Mesendoderm (in vitro differentiated cells): ENCODE results near the gene GALNT17.
A peak's percentile ranks its signal among the peaks of the same experiment; 100 is the strongest.

Source experiments
- DNase-seq: peaks from one replicate; pipeline ENCODE4 v3.0.0; 2013
- H2AK5ac ChIP-seq: 2 replicates; pipeline ENCODE4 v1.6.1; 2013; ENCODE audit warnings: low read length, inconsistent platforms
- H2BK120ac ChIP-seq: 2 replicates; pipeline ENCODE4 v1.6.1; 2013; ENCODE audit warnings: low read depth, mild to moderate bottlenecking, low read length, moderate library complexity, mixed read lengths
- H2BK15ac ChIP-seq: replicated peaks from 2 replicates; pipeline ENCODE4 v1.6.1; 2013; ENCODE audit warnings: low read depth, mild to moderate bottlenecking, moderate library complexity
- H2BK5ac ChIP-seq: 2 replicates; pipeline ENCODE4 v1.6.1; 2013; ENCODE audit warnings: low read length, inconsistent platforms
- H3K18ac ChIP-seq: 2 replicates; pipeline ENCODE4 v1.6.1; 2013; ENCODE audit warnings: mild to moderate bottlenecking, low read length, mixed read lengths
- H3K23ac ChIP-seq: one replicate; pipeline ENCODE4 v1.6.1; 2013; ENCODE audit warnings: low read length
- H3K27ac ChIP-seq: 2 replicates; pipeline ENCODE4 v1.5.1; 2013; ENCODE audit warnings: low read depth, mild to moderate bottlenecking, inconsistent platforms, low read length, moderate library complexity
- H3K27me3 ChIP-seq: 2 replicates; pipeline ENCODE4 v1.6.1; 2013; ENCODE audit warnings: low read length, control low read depth, mild to moderate bottlenecking, inconsistent platforms; ENCODE audit not compliant: insufficient read depth, poor library complexity
- H3K36me3 ChIP-seq: 2 replicates; pipeline ENCODE4 v1.6.1; 2013; ENCODE audit warnings: low read length, inconsistent platforms; ENCODE audit not compliant: control insufficient read depth, insufficient read depth
- H3K4ac ChIP-seq: one replicate; pipeline ENCODE4 v1.6.1; 2013; ENCODE audit warnings: low read depth, mild to moderate bottlenecking, low read length, moderate library complexity
- H3K4me1 ChIP-seq: 2 replicates; pipeline ENCODE4 v1.6.1; 2013; ENCODE audit warnings: low read depth, low read length, inconsistent platforms; ENCODE audit not compliant: control insufficient read depth
- H3K4me2 ChIP-seq: 2 replicates; pipeline ENCODE4 v1.6.1; 2013; ENCODE audit warnings: low read length
- H3K4me3 ChIP-seq: 2 replicates; pipeline ENCODE4 v1.5.1; 2013; ENCODE audit warnings: mild to moderate bottlenecking, low read length
- H3K56ac ChIP-seq: one replicate; pipeline ENCODE4 v1.6.1; 2013; ENCODE audit warnings: low read length
- H3K79me1 ChIP-seq: 2 replicates; pipeline ENCODE4 v1.6.1; 2013; ENCODE audit warnings: low read length, inconsistent platforms
- H3K79me2 ChIP-seq: 2 replicates; pipeline ENCODE4 v1.6.1; 2013; ENCODE audit warnings: mild to moderate bottlenecking, low read length; ENCODE audit not compliant: control insufficient read depth, insufficient read depth
- H3K9ac ChIP-seq: 2 replicates; pipeline ENCODE4 v1.6.1; 2013; ENCODE audit warnings: low read length, inconsistent platforms
- H4K5ac ChIP-seq: one replicate; pipeline ENCODE4 v1.6.1; 2013; ENCODE audit warnings: low read length
- H4K8ac ChIP-seq: one replicate; pipeline ENCODE4 v1.6.1; 2013; ENCODE audit warnings: low read depth, mild to moderate bottlenecking, control low read depth, low read length, moderate library complexity
- WGBS: extraction: QIAGEN DNeasy Blood & Tissue Kit; methylation state at CpG from one replicate; pipeline ENCODE4 v1.1.7; 2013; ENCODE audit warnings: low lambda C conversion rate, missing lambda C conversion rate; ENCODE audit not compliant: insufficient coverage; ENCODE audit errors: extremely low coverage; 5-methylcytosine and 5-hydroxymethylcytosine counted together

Gene GALNT17

GRCh38 chr7:71350680-71351079, 218.7 kb downstream of the GALNT17 start:
- Histone ChIP-seq H3K4ac (no peak overlapping the region), H3K23ac (no peak overlapping the region), H4K8ac (no peak overlapping the region), H3K36me3 (no peaks in the 10 kb centered on the region), H3K4me1 (peaks cover 2% of the 10 kb centered on the region), H2AK5ac (no peak overlapping the region), H3K79me2 (peaks cover 4% of the 10 kb centered on the region), H3K27me3 (no peaks in the 10 kb centered on the region), H3K4me3 (no peak overlapping the region), H4K5ac (no peak overlapping the region), H3K4me2 (no peak overlapping the region), H3K79me1 (peaks cover 8% of the 10 kb centered on the region), H3K9ac (no peak overlapping the region), H2BK5ac (no peak overlapping the region), H2BK15ac (no peak overlapping the region), H2BK120ac (no peak overlapping the region), H3K18ac (no peak overlapping the region), H3K56ac (no peak overlapping the region), H3K27ac (no peak overlapping the region)
- no peak for DNase-seq
- no CpG with 5 or more reads among the region's 2 CpGs for WGBS

GRCh38 chr7:71354716-71355115, 222.8 kb downstream of the GALNT17 start:
- Histone ChIP-seq H2BK15ac (no peak overlapping the region), H3K79me1 (peaks cover 7% of the 10 kb centered on the region), H4K8ac (no peak overlapping the region), H3K23ac (no peak overlapping the region), H3K18ac (no peak overlapping the region), H2AK5ac (no peak overlapping the region), H3K79me2 (peaks cover 5% of the 10 kb centered on the region), H3K56ac (no peak overlapping the region), H3K4me3 (no peak overlapping the region), H3K4ac (no peak overlapping the region), H4K5ac (no peak overlapping the region), H3K27me3 (no peaks in the 10 kb centered on the region), H3K27ac (no peak overlapping the region), H2BK120ac (no peak overlapping the region), H2BK5ac (no peak overlapping the region), H3K4me1 (no peaks in the 10 kb centered on the region), H3K9ac (no peak overlapping the region), H3K4me2 (no peak overlapping the region), H3K36me3 (no peaks in the 10 kb centered on the region)
- DNase-seq = no peak

- no peak overlapping the region for H3K4me3 ChIP-seq
- no peak for DNase-seq
- peaks cover 3% of the 10 kb centered on the region for H3K79me1 ChIP-seq
- peaks cover 4% of the 10 kb centered on the region for H3K4me1 ChIP-seq
- H2BK5ac ChIP-seq = no peak overlapping the region
- no peak overlapping the region for H4K8ac ChIP-seq
- H2AK5ac ChIP-seq = no peak overlapping the region
- H3K4me2 ChIP-seq = no peak overlapping the region
- H3K23ac ChIP-seq = no peak overlapping the region
- H3K27ac ChIP-seq = no peak overlapping the region
- no peak overlapping the region for H2BK120ac ChIP-seq
- no peak overlapping the region for H3K9ac ChIP-seq
- H3K79me2 ChIP-seq = peaks cover 1% of the 10 kb centered on the region
- H3K27me3 ChIP-seq = no peaks in the 10 kb centered on the region
- H3K4ac ChIP-seq = no peak overlapping the region
- peak overlapping the region; percentile 55 for H3K18ac ChIP-seq
- no peaks in the 10 kb centered on the region for H3K36me3 ChIP-seq
- H3K56ac ChIP-seq = no peak overlapping the region
- no peak overlapping the region for H2BK15ac ChIP-seq
- no peak overlapping the region for H4K5ac ChIP-seq
- no CpG with 5 or more reads among the region's 4 CpGs for WGBS
Observed at GRCh38 chr7:71361451-71362032, 229.6 kb downstream of the GALNT17 start.

GRCh38 chr7:71362240-71362639, 230.3 kb downstream of the GALNT17 start:
- no peak overlapping the region for H2BK15ac ChIP-seq
- H3K23ac ChIP-seq = no peak overlapping the region
- H3K4me1 ChIP-seq = peaks cover 4% of the 10 kb centered on the region
- H3K79me1 ChIP-seq = peaks cover 2% of the 10 kb centered on the region
- H3K18ac ChIP-seq = no peak overlapping the region
- peaks cover 1% of the 10 kb centered on the region for H3K79me2 ChIP-seq
- H2AK5ac ChIP-seq = no peak overlapping the region
- H2BK5ac ChIP-seq = no peak overlapping the region
- H3K4ac ChIP-seq = no peak overlapping the region
- no peaks in the 10 kb centered on the region for H3K27me3 ChIP-seq
- H3K27ac ChIP-seq = no peak overlapping the region
- no peak overlapping the region for H4K8ac ChIP-seq
- no peak overlapping the region for H4K5ac ChIP-seq
- no peak overlapping the region for H3K4me3 ChIP-seq
- no peaks in the 10 kb centered on the region for H3K36me3 ChIP-seq
- no peak for DNase-seq
- WGBS = no CpG with 5 or more reads among the region's 7 CpGs
- no peak overlapping the region for H3K9ac ChIP-seq
- no peak overlapping the region for H3K56ac ChIP-seq
- H2BK120ac ChIP-seq = no peak overlapping the region
- no peak overlapping the region for H3K4me2 ChIP-seq

- Histone ChIP-seq H4K8ac (no peak overlapping the region), H3K23ac (no peak overlapping the region), H3K4me2 (no peak overlapping the region), H2BK5ac (no peak overlapping the region), H3K56ac (no peak overlapping the region), H3K4ac (no peak overlapping the region), H3K36me3 (no peaks in the 10 kb centered on the region), H3K79me2 (peaks cover 5% of the 10 kb centered on the region), H3K27ac (no peak overlapping the region), H3K27me3 (no peaks in the 10 kb centered on the region), H3K9ac (no peak overlapping the region), H2BK15ac (no peak overlapping the region), H2AK5ac (no peak overlapping the region), H4K5ac (no peak overlapping the region), H3K4me3 (no peak overlapping the region), H3K79me1 (peaks cover 3% of the 10 kb centered on the region), H3K18ac (no peak overlapping the region), H3K4me1 (peaks cover 4% of the 10 kb centered on the region), H2BK120ac (no peak overlapping the region)
- no CpG with 5 or more reads among the region's 5 CpGs for WGBS
- no peak for DNase-seq
Observed at GRCh38 chr7:71363223-71363622, 231.3 kb downstream of the GALNT17 start.

GRCh38 chr7:71363627-71364026, 231.7 kb downstream of the GALNT17 start:
- no peak overlapping the region for H2BK5ac ChIP-seq
- H4K8ac ChIP-seq = no peak overlapping the region
- H4K5ac ChIP-seq = no peak overlapping the region
- no peaks in the 10 kb centered on the region for H3K36me3 ChIP-seq
- peaks cover 3% of the 10 kb centered on the region for H3K79me1 ChIP-seq
- no peak overlapping the region for H3K4ac ChIP-seq
- peaks cover 4% of the 10 kb centered on the region for H3K4me1 ChIP-seq
- no peak overlapping the region for H3K4me3 ChIP-seq
- no CpG with 5 or more reads among the region's 7 CpGs for WGBS
- H3K18ac ChIP-seq = no peak overlapping the region
- H2AK5ac ChIP-seq = no peak overlapping the region
- H2BK120ac ChIP-seq = no peak overlapping the region
- H3K4me2 ChIP-seq = no peak overlapping the region
- DNase-seq = no peak
- H3K23ac ChIP-seq = no peak overlapping the region
- H3K56ac ChIP-seq = no peak overlapping the region
- peaks cover 4% of the 10 kb centered on the region for H3K79me2 ChIP-seq
- no peaks in the 10 kb centered on the region for H3K27me3 ChIP-seq
- no peak overlapping the region for H3K9ac ChIP-seq
- H3K27ac ChIP-seq = no peak overlapping the region
- no peak overlapping the region for H2BK15ac ChIP-seq
